H9 (cell line): ENCODE data around the gene TENM4. TPM values are rescaled to one million over a fixed set of nuclear protein-coding genes. Genes with fewer than 3 reads are reported as not detected.

Source experiments
- DNase-seq: peaks from one replicate; pipeline ENCODE4 v3.0.0-alpha.2; 2017
- H2AFZ ChIP-seq: one replicate; pipeline ENCODE4 v1.6.1; 2013; ENCODE audit warnings: mild to moderate bottlenecking, low read length, control low read depth, moderate library complexity
- H2AK5ac ChIP-seq: 2 replicates; pipeline ENCODE4 v1.6.1; 2013; ENCODE audit warnings: low read length, control low read depth, mixed read lengths; ENCODE audit not compliant: insufficient read length
- H2BK120ac ChIP-seq: one replicate; pipeline ENCODE4 v1.6.1; 2013; ENCODE audit warnings: low read depth, mild to moderate bottlenecking, low read length, control low read depth, inconsistent platforms; ENCODE audit not compliant: poor library complexity, severe bottlenecking
- H2BK12ac ChIP-seq: 2 replicates; pipeline ENCODE4 v1.6.1; 2013; ENCODE audit warnings: low read length, control low read depth, mixed read lengths, low read depth; ENCODE audit not compliant: insufficient read length
- H2BK15ac ChIP-seq: 2 replicates; pipeline ENCODE4 v1.6.1; 2013; ENCODE audit warnings: low read depth, low read length, control low read depth
- H2BK20ac ChIP-seq: one replicate; pipeline ENCODE4 v1.6.1; 2013; ENCODE audit warnings: low read depth, mild to moderate bottlenecking, low read length, control low read depth, inconsistent platforms; ENCODE audit not compliant: poor library complexity, severe bottlenecking
- H2BK5ac ChIP-seq: 2 replicates; pipeline ENCODE4 v1.6.1; 2013; ENCODE audit warnings: low read length, control low read depth, mixed read lengths; ENCODE audit not compliant: insufficient read length
- H3K14ac ChIP-seq: 2 replicates; pipeline ENCODE4 v1.6.1; 2013; ENCODE audit warnings: low read length, control low read depth; ENCODE audit not compliant: insufficient read depth
- H3K18ac ChIP-seq: 2 replicates; pipeline ENCODE4 v1.6.1; 2013; ENCODE audit warnings: low read depth, mild to moderate bottlenecking, mixed read lengths, low read length, control low read depth; ENCODE audit not compliant: insufficient read length
- H3K23ac ChIP-seq: 2 replicates; pipeline ENCODE4 v1.6.1; 2013; ENCODE audit warnings: low read length, control low read depth, mixed read lengths, low read depth; ENCODE audit not compliant: insufficient read length
- H3K23me2 ChIP-seq: 2 replicates; pipeline ENCODE4 v1.6.1; 2013; ENCODE audit warnings: low read depth, mild to moderate bottlenecking, mixed read lengths, low read length, control low read depth; ENCODE audit not compliant: insufficient read length, poor library complexity, severe bottlenecking
- H3K27ac ChIP-seq: 2 replicates; pipeline ENCODE4 v1.5.1; 2013; ENCODE audit warnings: low read length, control low read depth, mixed read lengths, low read depth; ENCODE audit not compliant: insufficient read length
- H3K27me3 ChIP-seq: 2 replicates; pipeline ENCODE4 v1.6.1; 2013; ENCODE audit warnings: low read length, control low read depth, inconsistent platforms; ENCODE audit not compliant: insufficient read depth
- H3K4ac ChIP-seq: 2 replicates; pipeline ENCODE4 v1.6.1; 2013; ENCODE audit warnings: low read depth, mild to moderate bottlenecking, control low read depth, inconsistent platforms, low read length, moderate library complexity
- H3K4me1 ChIP-seq: 2 replicates; pipeline ENCODE4 v1.6.1; 2013; ENCODE audit warnings: low read length, control low read depth, inconsistent platforms; ENCODE audit not compliant: insufficient read depth
- H3K4me2 ChIP-seq: 2 replicates; pipeline ENCODE4 v1.6.1; 2013; ENCODE audit warnings: low read length, control low read depth, mixed read lengths; ENCODE audit not compliant: insufficient read length, insufficient read depth
- H3K56ac ChIP-seq: 2 replicates; pipeline ENCODE4 v1.6.1; 2013; ENCODE audit warnings: low read depth, mild to moderate bottlenecking, mixed read lengths, low read length, control low read depth; ENCODE audit not compliant: insufficient read length
- H3K79me1 ChIP-seq: 2 replicates; pipeline ENCODE4 v1.6.1; 2013; ENCODE audit warnings: low read depth, mild to moderate bottlenecking, moderate library complexity, low read length, control low read depth, inconsistent platforms; ENCODE audit not compliant: insufficient read depth, poor library complexity, severe bottlenecking
- H3K79me2 ChIP-seq: 2 replicates; pipeline ENCODE4 v1.6.1; 2013; ENCODE audit warnings: low read length, control low read depth, inconsistent platforms; ENCODE audit not compliant: insufficient read depth
- H3K9ac ChIP-seq: 2 replicates; pipeline ENCODE4 v1.6.1; 2013; ENCODE audit warnings: low read length, control low read depth, mixed read lengths; ENCODE audit not compliant: insufficient read length; ENCODE audit errors: extremely low read depth
- H3K9me3 ChIP-seq: one replicate; pipeline ENCODE4 v1.6.1; 2013; ENCODE audit warnings: low read depth, low read length, inconsistent platforms; ENCODE audit not compliant: control insufficient read depth
- H3T11ph ChIP-seq: one replicate; pipeline ENCODE4 v1.6.1; 2013; ENCODE audit warnings: mild to moderate bottlenecking, low read length, control low read depth, inconsistent platforms
- H4K20me1 ChIP-seq: one replicate; pipeline ENCODE4 v1.6.1; 2013; ENCODE audit not compliant: control insufficient read depth, insufficient read length, insufficient read depth
- H4K5ac ChIP-seq: 2 replicates; pipeline ENCODE4 v1.6.1; 2013; ENCODE audit warnings: low read depth, mild to moderate bottlenecking, mixed read lengths, low read length, control low read depth; ENCODE audit not compliant: insufficient read length
- H4K8ac ChIP-seq: replicated peaks from 2 replicates; pipeline ENCODE4 v1.6.1; 2013; ENCODE audit warnings: low read length, control low read depth, mixed read lengths, low read depth; ENCODE audit not compliant: insufficient read length
- H4K91ac ChIP-seq: 2 replicates; pipeline ENCODE4 v1.6.1; 2013; ENCODE audit warnings: low read depth, mild to moderate bottlenecking, moderate library complexity, mixed read lengths, low read length, control low read depth; ENCODE audit not compliant: insufficient read length
- H3K27ac Mint-ChIP-seq, 3 experiments: 2 replicates in 2 of 3; 3 replicates in 1 of 3; pipeline ENCODE4 v1.8.0; 2020 to 2021; ENCODE audit warnings: mixed read lengths in 3 of 3, mild to moderate bottlenecking in 1 of 3, moderate library complexity in 1 of 3
- H3K27me3 Mint-ChIP-seq: 2 replicates; pipeline ENCODE4 v1.8.0; 2021; ENCODE audit warnings: low read depth, mild to moderate bottlenecking, moderate library complexity, mixed read lengths
- H3K36me3 Mint-ChIP-seq, 3 experiments: 2 replicates in 2 of 3; 3 replicates in 1 of 3; pipeline ENCODE4 v1.8.0; 2020 to 2021; ENCODE audit warnings: low read depth in 3 of 3, mixed read lengths in 3 of 3; ENCODE audit not compliant: insufficient read depth in 1 of 3
- H3K4me1 Mint-ChIP-seq, 2 experiments: 2 replicates each; pipeline ENCODE4 v1.8.0; 2020; ENCODE audit warnings: mixed read lengths in 2 of 2
- H3K4me3 Mint-ChIP-seq, 2 experiments: 2 replicates in 1 of 2; 3 replicates in 1 of 2; pipeline ENCODE4 v1.8.0; 2020 to 2021; ENCODE audit warnings: mild to moderate bottlenecking in 2 of 2, mixed read lengths in 2 of 2, moderate library complexity in 1 of 2
- H3K9me3 Mint-ChIP-seq, 2 experiments: 2 replicates in 1 of 2; 3 replicates in 1 of 2; pipeline ENCODE4 v1.8.0; 2020; ENCODE audit warnings: mild to moderate bottlenecking in 2 of 2, mixed read lengths in 2 of 2, moderate library complexity in 1 of 2
- WGBS: extraction: QIAGEN DNeasy Blood & Tissue Kit; methylation state at CpG from one replicate; pipeline ENCODE4 v1.1.7; 2013; ENCODE audit warnings: missing lambda C conversion rate, low lambda C conversion rate, mixed read lengths; ENCODE audit not compliant: insufficient read length; ENCODE audit errors: extremely low coverage; 5-methylcytosine and 5-hydroxymethylcytosine counted together
- total RNA-seq: library from RNA; stranded (reverse); gene quantifications from 2 replicates; pipeline ENCODE4 v1.2.1, GENCODE V29; 2021
- TF ChIP-seq, protein P1 (sequence below): fragments of 200-600 bp; sonication (generic); conservative IDR thresholded peaks from 3 replicates; pipeline ENCODE4 v1.8.0; 2021; ENCODE audit warnings: antibody characterized with exemption, mild to moderate bottlenecking

TENM4 gene
- total RNA-seq, 1 experiment from 2014 or later, result 4.6 TPM

DNA sequence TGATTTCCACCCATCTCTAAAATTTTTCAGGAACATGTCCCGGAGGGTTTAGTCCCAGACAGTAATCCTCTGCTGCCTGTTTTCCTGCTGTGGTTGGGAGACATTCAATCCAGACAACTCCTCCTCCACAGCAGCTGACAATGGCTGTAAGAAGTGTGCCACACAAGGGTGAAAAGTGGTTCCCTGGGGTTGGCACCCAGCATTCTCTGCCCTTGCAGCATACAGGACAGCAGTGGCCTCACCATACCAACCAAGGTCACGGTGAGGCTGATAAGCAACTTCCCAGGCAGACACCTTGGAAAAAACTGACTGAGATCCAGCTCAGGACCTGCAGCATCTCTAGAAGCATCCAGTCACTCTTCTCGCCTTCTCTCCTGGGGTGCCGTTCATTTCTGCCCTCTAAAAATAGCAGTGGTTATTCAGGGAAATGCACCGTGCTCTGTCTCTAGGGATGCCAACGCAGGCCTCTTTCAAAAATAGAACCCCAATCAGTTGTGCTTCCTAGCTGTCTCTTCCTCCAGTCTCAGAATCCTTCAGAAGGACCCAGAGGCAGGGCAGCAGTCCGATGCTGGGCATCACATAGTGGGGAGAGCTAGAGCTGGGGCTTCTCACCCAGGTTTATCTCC, 241.0 kb downstream of the TENM4 start:
- Histone ChIP-seq H3K4me1 (no peaks in the 10 kb centered on the region), H4K5ac (no peak overlapping the region), H4K20me1 (no peaks in the 10 kb centered on the region), H4K8ac (no peak overlapping the region), H2BK20ac (no peak overlapping the region), H3K56ac (no peak overlapping the region), H3T11ph (no peak overlapping the region), H2BK5ac (no peak overlapping the region), H3K27me3 (no peaks in the 10 kb centered on the region), H3K23me2 (no peaks in the 10 kb centered on the region), H2AK5ac (no peak overlapping the region), H3K9me3 (no peaks in the 10 kb centered on the region), H3K18ac (no peak overlapping the region), H4K91ac (no peak overlapping the region), H3K9ac (no peak overlapping the region), H3K23ac (no peak overlapping the region), H3K14ac (no peak overlapping the region), H2BK12ac (no peak overlapping the region), H3K79me2 (no peaks in the 10 kb centered on the region), H3K4ac (no peak overlapping the region), H3K4me2 (no peak overlapping the region), H2AFZ (no peak overlapping the region), H3K79me1 (no peaks in the 10 kb centered on the region), H2BK15ac (no peak overlapping the region), H2BK120ac (no peak overlapping the region), H3K27ac (no peak overlapping the region)
- Mint-ChIP-seq H3K4me3 (no peak overlapping the region), H3K36me3 (peaks cover 0 to 5% (median 0%) of the 10 kb centered on the region in 3 experiments; a peak in 1 of 7 replicates), H3K9me3 (no peaks in the 10 kb centered on the region), H3K27me3 (peaks cover 2% of the 10 kb centered on the region; the same call in 1 of the 2 replicates), H3K4me1 (no peaks in the 10 kb centered on the region), H3K27ac (no peak overlapping the region)
- DNase-seq, result no peak
- TF ChIP-seq, protein P1, sequence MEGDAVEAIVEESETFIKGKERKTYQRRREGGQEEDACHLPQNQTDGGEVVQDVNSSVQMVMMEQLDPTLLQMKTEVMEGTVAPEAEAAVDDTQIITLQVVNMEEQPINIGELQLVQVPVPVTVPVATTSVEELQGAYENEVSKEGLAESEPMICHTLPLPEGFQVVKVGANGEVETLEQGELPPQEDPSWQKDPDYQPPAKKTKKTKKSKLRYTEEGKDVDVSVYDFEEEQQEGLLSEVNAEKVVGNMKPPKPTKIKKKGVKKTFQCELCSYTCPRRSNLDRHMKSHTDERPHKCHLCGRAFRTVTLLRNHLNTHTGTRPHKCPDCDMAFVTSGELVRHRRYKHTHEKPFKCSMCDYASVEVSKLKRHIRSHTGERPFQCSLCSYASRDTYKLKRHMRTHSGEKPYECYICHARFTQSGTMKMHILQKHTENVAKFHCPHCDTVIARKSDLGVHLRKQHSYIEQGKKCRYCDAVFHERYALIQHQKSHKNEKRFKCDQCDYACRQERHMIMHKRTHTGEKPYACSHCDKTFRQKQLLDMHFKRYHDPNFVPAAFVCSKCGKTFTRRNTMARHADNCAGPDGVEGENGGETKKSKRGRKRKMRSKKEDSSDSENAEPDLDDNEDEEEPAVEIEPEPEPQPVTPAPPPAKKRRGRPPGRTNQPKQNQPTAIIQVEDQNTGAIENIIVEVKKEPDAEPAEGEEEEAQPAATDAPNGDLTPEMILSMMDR, result no peak
- WGBS, result no CpG with 5 or more reads among the region's 7 CpGs
